ENCODE data around the gene NAALADL1.

DNA sequence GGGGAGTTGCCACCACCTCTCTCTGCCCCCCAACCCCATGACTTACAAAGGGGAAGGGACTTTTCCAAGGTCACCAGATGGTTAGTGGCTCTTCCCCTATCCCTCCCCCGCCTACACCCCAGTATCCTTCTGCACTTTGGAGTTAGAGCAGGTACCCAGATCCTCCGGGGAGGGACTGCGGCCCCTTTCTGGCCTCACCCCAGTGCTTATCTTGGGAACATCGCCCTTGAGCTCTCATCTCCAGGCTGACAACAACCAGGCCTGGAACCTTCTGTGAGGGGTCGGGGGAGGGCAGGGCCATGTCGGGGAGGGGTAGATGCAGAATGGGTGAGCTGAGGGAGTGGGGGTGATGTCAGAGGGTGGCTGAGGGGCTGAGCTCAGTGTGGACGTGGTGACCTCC is 7.5 kb upstream of the NAALADL1 start:
- TF ChIP-seq, protein P1, sequence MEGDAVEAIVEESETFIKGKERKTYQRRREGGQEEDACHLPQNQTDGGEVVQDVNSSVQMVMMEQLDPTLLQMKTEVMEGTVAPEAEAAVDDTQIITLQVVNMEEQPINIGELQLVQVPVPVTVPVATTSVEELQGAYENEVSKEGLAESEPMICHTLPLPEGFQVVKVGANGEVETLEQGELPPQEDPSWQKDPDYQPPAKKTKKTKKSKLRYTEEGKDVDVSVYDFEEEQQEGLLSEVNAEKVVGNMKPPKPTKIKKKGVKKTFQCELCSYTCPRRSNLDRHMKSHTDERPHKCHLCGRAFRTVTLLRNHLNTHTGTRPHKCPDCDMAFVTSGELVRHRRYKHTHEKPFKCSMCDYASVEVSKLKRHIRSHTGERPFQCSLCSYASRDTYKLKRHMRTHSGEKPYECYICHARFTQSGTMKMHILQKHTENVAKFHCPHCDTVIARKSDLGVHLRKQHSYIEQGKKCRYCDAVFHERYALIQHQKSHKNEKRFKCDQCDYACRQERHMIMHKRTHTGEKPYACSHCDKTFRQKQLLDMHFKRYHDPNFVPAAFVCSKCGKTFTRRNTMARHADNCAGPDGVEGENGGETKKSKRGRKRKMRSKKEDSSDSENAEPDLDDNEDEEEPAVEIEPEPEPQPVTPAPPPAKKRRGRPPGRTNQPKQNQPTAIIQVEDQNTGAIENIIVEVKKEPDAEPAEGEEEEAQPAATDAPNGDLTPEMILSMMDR (conservative IDR thresholded peaks at IDR 0.05; ENCODE audit: low read depth, low read length) = no peak
- no peak for TF ChIP-seq EZH2 (IDR thresholded peaks at IDR 0.05; ENCODE audit: borderline replicate concordance, low read depth, low read length, poor library complexity, severe bottlenecking)
